HepG2 (cell line): ENCODE measurements around the gene LENEP. TPM values are rescaled to one million over a fixed set of nuclear protein-coding genes. Genes with fewer than 3 reads are reported as not detected.
A peak's percentile ranks its signal among the peaks of the same experiment; 100 is the strongest.

Experiments used
- EZH2 ChIP-seq: conservative IDR thresholded peaks from 2 replicates; pipeline ENCODE4 v1.6.1; 2012; ENCODE audit warnings: mild to moderate bottlenecking, low read depth, low read length, moderate library complexity
- HDAC2 ChIP-seq: sonication (generic); formaldehyde crosslinking; IDR thresholded peaks from 2 replicates; pipeline ENCODE4 v1.4.0; 2020; ENCODE audit warnings: missing genetic modification reagents
- JARID2 ChIP-seq: sonication (generic); formaldehyde crosslinking; IDR thresholded peaks from 2 replicates; pipeline ENCODE4 v1.8.1; 2023; ENCODE audit warnings: missing genetic modification reagents, inconsistent platforms; ENCODE audit not compliant: insufficient replicate concordance
- KLF16 ChIP-seq, 2 experiments: sonication (generic) in 1 of 2; formaldehyde crosslinking in 1 of 2; IDR thresholded peaks; 2 replicates each; pipeline versions ENCODE4 v1.6.1 to v1.8.0; 2016 to 2023; ENCODE audit warnings: missing genetic modification reagents in 2 of 2, missing compliant biosample characterization in 1 of 2
- KLF9 ChIP-seq: IDR thresholded peaks from 2 replicates; pipeline ENCODE4 v1.6.1; 2016; ENCODE audit warnings: low read depth
- LCORL ChIP-seq, 2 experiments: fragments of 450-650 bp in 1 of 2; sonication (generic) in 1 of 2; formaldehyde crosslinking in 1 of 2; IDR thresholded peaks; 2 replicates each; pipeline versions ENCODE4 v1.5.0 to v1.6.1; 2017 to 2020; ENCODE audit warnings: antibody characterized with exemption in 1 of 2, missing genetic modification reagents in 1 of 2
- MAX ChIP-seq: IDR thresholded peaks from 2 replicates; pipeline ENCODE4 v1.6.1; 2012; ENCODE audit warnings: inconsistent platforms
- NCOR1 ChIP-seq: fragments of 200-600 bp; sonication (generic); IDR thresholded peaks from 2 replicates; pipeline ENCODE4 v1.7.0; 2017; ENCODE audit warnings: antibody characterized with exemption, low read length, borderline replicate concordance
- PRMT3 ChIP-seq: sonication (generic); formaldehyde crosslinking; IDR thresholded peaks from 2 replicates; pipeline ENCODE4 v1.8.1; 2022; ENCODE audit warnings: low read depth, mild to moderate bottlenecking, moderate library complexity, missing genetic modification reagents, borderline replicate concordance
- RFX5 ChIP-seq: IDR thresholded peaks from 2 replicates; pipeline ENCODE4 v1.6.1; 2011; ENCODE audit warnings: low read depth, low read length, improper control_type of control experiment
- SMAD9 ChIP-seq: sonication (generic); formaldehyde crosslinking; IDR thresholded peaks from 2 replicates; pipeline ENCODE4 v1.5.1; 2020; ENCODE audit warnings: mild to moderate bottlenecking, missing genetic modification reagents
- ZBTB42 ChIP-seq: sonication (generic); formaldehyde crosslinking; IDR thresholded peaks from 2 replicates; pipeline ENCODE4 v1.5.0; 2020; ENCODE audit warnings: mild to moderate bottlenecking, missing genetic modification reagents
- ZC3H4 ChIP-seq: sonication (generic); formaldehyde crosslinking; IDR thresholded peaks from 2 replicates; pipeline ENCODE4 v1.4.0; 2020; ENCODE audit warnings: missing genetic modification reagents, borderline replicate concordance
- ZMAT5 ChIP-seq: sonication (generic); formaldehyde crosslinking; IDR thresholded peaks from 2 replicates; pipeline ENCODE4 v1.5.0; 2020; ENCODE audit warnings: mild to moderate bottlenecking, low read depth, missing genetic modification reagents, borderline replicate concordance
- ZNF20 ChIP-seq: sonication (generic); formaldehyde crosslinking; IDR thresholded peaks from 2 replicates; pipeline ENCODE4 v1.4.0; 2020; ENCODE audit warnings: mild to moderate bottlenecking, moderate library complexity, missing genetic modification reagents
- ZNF276 ChIP-seq: sonication (generic); formaldehyde crosslinking; IDR thresholded peaks from 2 replicates; pipeline ENCODE4 v1.4.0; 2020; ENCODE audit warnings: mild to moderate bottlenecking, low read depth, missing genetic modification reagents
- ZNF331 ChIP-seq: sonication (generic); formaldehyde crosslinking; IDR thresholded peaks from 2 replicates; pipeline ENCODE4 v1.4.0; 2020; ENCODE audit warnings: missing genetic modification reagents
- ZNF343 ChIP-seq: sonication (generic); formaldehyde crosslinking; IDR thresholded peaks from 2 replicates; pipeline ENCODE4 v1.4.0; 2020; ENCODE audit warnings: mild to moderate bottlenecking, missing genetic modification reagents
- ZNF354B ChIP-seq: sonication (generic); formaldehyde crosslinking; IDR thresholded peaks from 2 replicates; pipeline ENCODE4 v1.8.0; 2022; ENCODE audit warnings: mild to moderate bottlenecking, missing genetic modification reagents
- ZNF569 ChIP-seq: sonication (generic); formaldehyde crosslinking; IDR thresholded peaks from 2 replicates; pipeline ENCODE4 v1.5.0; 2020; ENCODE audit warnings: mild to moderate bottlenecking, missing genetic modification reagents, moderate library complexity, borderline replicate concordance
- ZNF580 ChIP-seq: IDR thresholded peaks from 2 replicates; pipeline ENCODE4 v1.6.1; 2016; ENCODE audit warnings: low read depth, borderline replicate concordance
- ZNF782 ChIP-seq: sonication (generic); formaldehyde crosslinking; IDR thresholded peaks from 2 replicates; pipeline ENCODE4 v1.4.0; 2020; ENCODE audit warnings: missing genetic modification reagents, mild to moderate bottlenecking, borderline replicate concordance
- ZNF850 ChIP-seq: sonication (generic); formaldehyde crosslinking; conservative IDR thresholded peaks from 2 replicates; pipeline ENCODE4 v1.9.0; 2021; ENCODE audit warnings: mild to moderate bottlenecking, missing genetic modification reagents
- polyA plus RNA-seq, 8 experiments: library from polyadenylated mRNA; depleted of rRNA in 3 of 8; stranded (reverse) in 7 of 8; unstranded in 1 of 8; fragments of >200 nt; fragmentation: Illumina TruSeq in 4 of 8; extraction: Trizol in 4 of 8; gene quantifications; 2 replicates each; pipeline versions ENCODE4 v1.2.1 to v1.2.3, GENCODE V29; 2011 to 2016; ENCODE audit warnings: low read depth in 4 of 8, missing spikeins in 1 of 8, mixed read lengths in 1 of 8; ENCODE audit not compliant: insufficient read depth in 1 of 8
- total RNA-seq, 5 experiments: library from RNA; depleted of rRNA; stranded (reverse); fragments of >200 nt; fragmentation: Illumina TruSeq; extraction: Trizol; gene quantifications; 2 replicates each; pipeline ENCODE4 v1.2.3, GENCODE V29; 2016; ENCODE audit warnings: low read depth in 1 of 5
- TF ChIP-seq, protein P1 (sequence below): IDR thresholded peaks from 2 replicates; pipeline ENCODE4 v1.6.1; 2012; ENCODE audit warnings: low read depth, low read length, improper control_type of control experiment
- TF ChIP-seq, protein P2 (sequence below): sonication (generic); formaldehyde crosslinking; IDR thresholded peaks from 2 replicates; pipeline ENCODE4 v1.4.0; 2020; ENCODE audit warnings: missing genetic modification reagents, borderline replicate concordance

The LENEP gene
- total and polyA plus RNA-seq, 2 of the 13 experiments (the other 11 are each of a cell fraction or from before 2014, with no cell fraction given) = 0.29 TPM; not detected in 1

DNA sequence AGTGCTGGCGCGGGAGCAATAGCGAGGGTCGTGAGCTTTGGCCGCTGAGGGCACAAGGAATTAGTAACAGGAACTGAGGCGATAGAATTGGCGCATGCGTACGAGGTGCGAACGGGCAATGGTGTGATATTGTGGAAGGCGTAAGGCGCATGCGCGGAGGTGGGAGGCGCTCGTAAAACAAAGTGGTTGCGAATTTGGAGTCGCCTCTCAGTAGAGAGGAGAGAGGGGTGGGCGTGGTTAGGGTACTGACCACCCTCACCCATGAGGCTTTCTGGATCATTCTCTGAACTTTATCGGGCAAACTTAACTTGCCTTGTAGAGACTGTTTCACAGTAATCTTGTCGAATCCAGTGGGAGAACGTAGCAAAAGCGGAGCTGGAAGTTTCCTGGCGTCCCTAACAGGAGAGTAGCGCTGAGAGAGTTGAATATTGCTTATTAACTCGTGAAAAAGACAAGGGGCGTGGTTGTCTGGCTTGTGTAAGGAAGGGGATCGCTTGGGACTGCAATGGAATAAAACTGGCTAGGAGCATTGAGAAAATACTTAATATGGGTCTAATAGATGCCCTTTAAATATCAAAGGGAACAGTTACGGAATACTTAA lies 18.5 kb upstream of the LENEP start (continued):
- TF ChIP-seq, protein P1, sequence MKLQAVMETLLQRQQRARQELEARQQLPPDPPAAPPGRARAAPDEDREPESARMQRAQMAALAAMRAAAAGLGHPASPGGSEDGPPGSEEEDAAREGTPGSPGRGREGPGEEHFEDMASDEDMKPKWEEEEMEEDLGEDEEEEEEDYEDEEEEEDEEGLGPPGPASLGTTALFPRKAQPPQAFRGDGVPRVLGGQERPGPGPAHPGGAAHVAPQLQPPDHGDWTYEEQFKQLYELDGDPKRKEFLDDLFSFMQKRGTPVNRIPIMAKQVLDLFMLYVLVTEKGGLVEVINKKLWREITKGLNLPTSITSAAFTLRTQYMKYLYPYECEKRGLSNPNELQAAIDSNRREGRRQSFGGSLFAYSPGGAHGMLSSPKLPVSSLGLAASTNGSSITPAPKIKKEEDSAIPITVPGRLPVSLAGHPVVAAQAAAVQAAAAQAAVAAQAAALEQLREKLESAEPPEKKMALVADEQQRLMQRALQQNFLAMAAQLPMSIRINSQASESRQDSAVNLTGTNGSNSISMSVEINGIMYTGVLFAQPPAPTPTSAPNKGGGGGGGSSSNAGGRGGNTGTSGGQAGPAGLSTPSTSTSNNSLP = peak; percentile 34; the same call in 1 of the 2 replicates
- TF ChIP-seq HDAC2 (CRISPR knock-in tag) (no peak), LCORL (IDR thresholded peaks at IDR 0.05) (no peak), LCORL (CRISPR knock-in tag; IDR thresholded peaks at IDR 0.05) (no peak), ZNF331 (CRISPR knock-in tag) (no peak), ZNF20 (CRISPR knock-in tag) (no peak), EZH2 (no peak), ZNF354B (CRISPR knock-in tag) (no peak), RFX5 (no peak), JARID2 (no peak), ZMAT5 (CRISPR knock-in tag) (no peak), ZNF782 (CRISPR knock-in tag) (no peak), NCOR1 (no peak), PRMT3 (CRISPR knock-in tag) (no peak), ZC3H4 (CRISPR knock-in tag) (no peak), ZNF343 (0 out of 2 replicates have a peak, but pooled peaks have one; percentile 13), KLF16 (CRISPR knock-in tag; IDR thresholded peaks at IDR 0.05) (peak in 1 of 2 experiments; percentile 69; a peak in 2 of 4 replicates), ZNF569 (no peak), MAX (peak; percentile 83), KLF9 (CRISPR knock-in tag) (peak; percentile 92), ZNF276 (CRISPR knock-in tag) (no peak; the same call in 1 of the 2 replicates), ZNF580 (CRISPR knock-in tag) (no peak), SMAD9 (no peak), ZNF850 (CRISPR knock-in tag) (no peak), ZBTB42 (no peak)
- TF ChIP-seq, protein P2, sequence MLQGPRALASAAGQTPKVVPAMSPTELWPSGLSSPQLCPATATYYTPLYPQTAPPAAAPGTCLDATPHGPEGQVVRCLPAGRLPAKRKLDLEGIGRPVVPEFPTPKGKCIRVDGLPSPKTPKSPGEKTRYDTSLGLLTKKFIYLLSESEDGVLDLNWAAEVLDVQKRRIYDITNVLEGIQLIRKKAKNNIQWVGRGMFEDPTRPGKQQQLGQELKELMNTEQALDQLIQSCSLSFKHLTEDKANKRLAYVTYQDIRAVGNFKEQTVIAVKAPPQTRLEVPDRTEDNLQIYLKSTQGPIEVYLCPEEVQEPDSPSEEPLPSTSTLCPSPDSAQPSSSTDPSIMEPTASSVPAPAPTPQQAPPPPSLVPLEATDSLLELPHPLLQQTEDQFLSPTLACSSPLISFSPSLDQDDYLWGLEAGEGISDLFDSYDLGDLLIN (CRISPR knock-in tag) = no peak
